NCI-H748 (cell line): ENCODE results near the gene PHPT1.
A peak's percentile ranks its signal among the peaks of the same experiment; 100 is the strongest.
"Not testable (repeated sequence)": the region's sequence is repeated elsewhere in the genome, so short reads cannot be mapped to it uniquely, and the experiment has no call there.

Experiments used
- DNase-seq: peaks from one replicate; lab custom pipeline; 2025; ENCODE audit not compliant: unreplicated experiment; lab: John Stamatoyannopoulos, UW

The PHPT1 gene

GRCh38 chr9:136883670-136884069 lies 34.5 kb downstream of the PHPT1 start:
- not testable (repeated sequence) for DNase-seq

GRCh38 chr9:136885950-136886578 lies 36.9 kb downstream of the PHPT1 start, which contains the start of gene TRAF2:
TRAF2 (plus strand) TSS chr9:136886516; CDS start chr9:136898741, 12,225 bp downstream.
- peak; percentile 99 for DNase-seq

GRCh38 chr9:136886610-136887597 lies 37.7 kb downstream of the PHPT1 start:
- peak; percentile 67 for DNase-seq

GRCh38 chr9:136888454-136888853 lies 39.2 kb downstream of the PHPT1 start:
- no peak for DNase-seq

- no peak for DNase-seq
These were observed 40.6 kb downstream of the PHPT1 start for GRCh38 chr9:136889858-136890257.

- DNase-seq = no peak
These were observed 41.5 kb downstream of the PHPT1 start for GRCh38 chr9:136890661-136891060.

- DNase-seq = no peak
These were observed 46.8 kb downstream of the PHPT1 start for GRCh38 chr9:136896027-136896426.

- DNase-seq = no peak
These were observed 49.4 kb downstream of the PHPT1 start for GRCh38 chr9:136898483-136899100.

- DNase-seq = no peak
These were observed 50.0 kb downstream of the PHPT1 start for GRCh38 chr9:136899196-136899595.

GRCh38 chr9:136900556-136900955 lies 51.3 kb downstream of the PHPT1 start:
- no peak for DNase-seq
